ENCODE data around the gene SH3TC2.

Gene SH3TC2

DNA sequence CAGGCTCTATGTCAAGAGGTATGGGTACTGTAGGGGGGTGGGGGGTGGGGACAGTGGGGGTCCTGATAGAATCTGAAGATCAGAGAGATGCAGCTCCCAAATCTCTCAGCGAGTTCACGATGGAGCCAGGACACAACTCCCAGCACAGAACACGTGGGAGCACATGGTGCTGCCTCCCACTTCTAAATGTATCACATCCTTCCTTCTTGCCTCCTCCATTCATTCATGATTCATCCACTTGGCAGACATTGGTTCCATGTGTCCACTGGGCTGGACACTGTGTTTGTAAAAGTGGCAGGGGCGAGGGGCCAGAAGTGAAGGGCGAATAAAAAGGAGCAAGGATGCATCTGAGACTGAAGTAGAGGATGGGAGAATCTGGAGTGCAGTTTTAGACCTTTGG is 33.9 kb downstream of the SH3TC2 start:
- no peak for DNase-seq (ENCODE audit: low spot score)

DNA sequence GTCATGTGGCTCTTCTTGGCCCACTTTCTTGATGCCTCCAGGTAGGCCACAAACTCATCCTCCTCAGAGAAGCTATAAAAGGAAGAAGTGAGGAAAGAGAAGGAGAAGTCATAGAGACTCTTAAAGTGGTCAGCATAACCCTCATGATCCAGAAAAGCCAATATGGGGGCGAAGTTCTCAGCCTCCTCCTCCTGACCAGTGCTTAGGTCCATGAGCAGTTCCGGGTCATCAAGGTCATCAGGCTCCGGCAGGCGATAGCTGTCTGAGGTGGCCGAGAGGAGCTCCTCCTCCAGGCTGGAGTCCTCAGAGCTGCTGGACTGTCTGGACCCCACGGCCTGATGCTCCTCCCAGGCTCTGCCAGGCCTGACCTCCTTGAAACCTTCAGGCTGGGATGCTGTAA is 34.7 kb downstream of the SH3TC2 start:
- DNase-seq (ENCODE audit: low spot score): no peak

DNA sequence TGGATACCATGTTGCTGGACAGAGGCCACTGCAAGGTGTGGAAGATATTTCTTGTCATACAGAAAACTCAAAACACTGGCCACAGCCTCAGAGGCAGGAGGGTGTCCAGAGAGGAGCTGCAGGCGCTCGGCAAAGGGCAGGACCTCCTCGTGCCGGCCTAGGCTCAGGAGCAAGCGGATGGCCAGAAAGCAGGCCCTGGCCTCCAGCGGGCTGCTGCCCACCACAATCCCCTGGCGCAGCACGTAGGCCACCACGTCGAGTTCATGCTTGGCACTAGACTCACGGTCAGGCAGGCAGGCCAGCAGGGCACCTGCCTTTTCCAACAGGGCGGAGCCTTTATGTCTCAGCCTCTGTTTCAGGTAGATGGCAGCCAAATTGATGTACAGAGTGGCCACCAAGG is 35.2 kb downstream of the SH3TC2 start:
- no peak for DNase-seq (ENCODE audit: low spot score)

DNA sequence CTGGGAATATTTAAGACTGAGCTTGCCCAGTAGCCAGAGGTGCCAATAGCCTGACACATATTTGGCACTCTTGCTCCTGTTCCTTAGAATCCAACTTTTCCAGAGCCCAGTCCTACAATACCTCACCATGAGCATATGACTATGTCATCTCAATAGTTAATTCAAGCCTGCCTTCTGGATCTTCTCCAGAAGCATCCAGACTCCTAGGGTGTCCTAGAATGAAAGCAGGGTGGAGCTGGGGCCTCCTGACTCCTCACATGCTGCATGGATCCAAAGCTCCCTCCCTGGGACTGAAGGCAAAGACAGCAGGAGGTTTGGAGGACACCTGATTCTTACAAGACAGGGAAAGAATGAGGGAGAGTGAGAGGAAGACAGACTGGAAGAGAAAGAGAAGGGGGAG is 37.9 kb downstream of the SH3TC2 start:
- DNase-seq (ENCODE audit: low spot score): no peak

DNA sequence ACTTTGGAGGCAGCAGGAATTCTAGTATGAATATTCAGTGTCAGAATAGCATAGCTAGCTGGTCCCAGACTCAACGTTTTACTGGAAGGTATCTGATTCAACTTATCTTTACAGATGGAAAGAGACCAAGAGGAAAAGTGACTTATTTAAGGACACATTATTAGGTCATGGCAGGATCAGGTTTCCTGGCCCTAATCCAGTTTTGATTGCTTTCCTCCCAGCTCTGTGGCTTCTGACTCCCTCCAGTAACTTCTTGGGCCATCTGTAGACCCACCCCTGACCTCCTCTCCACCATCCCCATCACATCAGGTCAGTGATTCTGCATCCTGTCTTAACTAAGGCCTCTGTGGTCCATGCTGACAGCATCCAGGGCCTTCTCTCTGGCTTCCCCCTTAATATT is 38.4 kb downstream of the SH3TC2 start:
- DNase-seq (ENCODE audit: low spot score): no peak

DNA sequence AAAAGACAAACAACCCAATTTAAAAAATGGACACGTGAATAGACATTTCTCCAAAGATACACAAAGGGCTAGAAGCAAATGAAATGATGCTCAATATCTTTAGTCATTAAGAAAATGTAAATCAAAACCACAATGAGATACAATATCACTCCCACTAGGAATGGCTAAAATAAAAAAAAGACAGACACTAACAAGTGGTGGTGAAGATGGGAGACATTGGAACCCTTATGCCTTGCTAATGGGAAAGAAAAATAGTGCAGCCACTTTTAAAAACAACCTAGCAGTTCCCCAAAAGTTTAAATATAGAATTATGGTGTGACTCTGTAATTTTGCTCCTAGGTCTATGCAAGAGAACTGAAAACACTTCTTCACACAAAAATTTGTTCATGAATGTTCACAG is 40.7 kb downstream of the SH3TC2 start:
- no peak for DNase-seq (ENCODE audit: low spot score)

DNA sequence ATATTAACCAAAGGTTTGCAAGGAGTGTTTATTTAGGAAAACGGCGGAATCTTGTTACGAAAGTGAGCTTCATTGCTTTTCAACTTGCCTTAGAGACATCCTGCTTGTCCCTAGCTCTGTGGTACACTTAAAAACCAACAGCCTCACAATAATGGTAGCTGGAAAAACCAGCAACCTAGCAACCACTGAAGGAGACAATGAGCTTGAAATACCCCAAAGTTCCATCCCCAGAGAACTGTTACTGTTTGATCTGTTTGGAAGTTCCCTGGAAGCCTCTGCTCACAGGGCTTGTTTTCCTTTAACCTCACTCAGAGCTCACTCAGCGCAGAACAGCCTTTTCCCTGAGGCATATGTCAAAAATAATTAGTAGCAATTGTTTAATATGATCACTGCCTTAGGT is 43.2 kb downstream of the SH3TC2 start:
- no peak for DNase-seq (ENCODE audit: low spot score)

DNA sequence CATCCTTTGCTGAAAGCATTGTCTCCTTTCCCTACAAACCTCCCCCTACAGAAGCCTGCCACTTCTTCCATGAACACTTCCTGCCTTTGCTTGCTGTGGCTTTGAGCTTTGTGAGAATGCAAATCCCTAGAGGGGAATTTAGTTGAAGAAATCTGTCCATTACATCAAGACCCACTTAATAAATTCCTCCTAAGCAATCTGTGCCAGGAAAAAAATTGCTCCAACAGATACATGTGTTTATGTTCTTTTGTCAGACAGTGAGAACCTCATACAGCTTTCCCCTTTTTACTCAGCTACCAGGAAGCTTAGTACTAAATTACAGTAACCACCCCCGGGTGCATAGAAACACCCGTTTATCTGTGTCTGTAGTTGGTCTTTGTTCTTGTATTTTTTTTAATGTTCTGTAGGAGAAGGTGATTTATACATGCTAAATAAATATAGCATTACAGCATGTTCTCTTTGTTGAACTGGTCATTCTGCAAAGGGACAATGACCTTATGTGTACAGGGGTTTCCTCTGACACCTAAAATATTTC is 43.9 kb downstream of the SH3TC2 start:
- DNase-seq (ENCODE audit: low spot score): no peak

DNA sequence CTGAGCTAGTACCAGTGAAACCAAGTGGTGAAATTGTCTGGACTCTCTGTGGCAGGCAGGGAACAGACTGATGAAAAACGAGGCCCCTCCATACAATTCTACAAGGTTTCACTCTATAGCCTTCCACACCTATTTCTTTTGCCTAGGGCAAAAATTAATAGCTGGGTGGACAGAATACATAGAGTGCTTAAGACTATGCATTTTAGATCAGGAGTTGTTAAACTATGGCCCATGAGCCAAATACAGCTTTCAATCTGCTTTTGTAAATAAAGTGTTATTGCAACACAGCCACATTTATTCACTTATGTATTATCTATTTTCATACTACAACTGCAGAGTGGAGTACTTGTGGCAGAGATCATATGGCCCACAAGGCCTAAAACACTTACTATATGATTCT is 45.2 kb downstream of the SH3TC2 start:
- no peak for DNase-seq (ENCODE audit: low spot score)

DNA sequence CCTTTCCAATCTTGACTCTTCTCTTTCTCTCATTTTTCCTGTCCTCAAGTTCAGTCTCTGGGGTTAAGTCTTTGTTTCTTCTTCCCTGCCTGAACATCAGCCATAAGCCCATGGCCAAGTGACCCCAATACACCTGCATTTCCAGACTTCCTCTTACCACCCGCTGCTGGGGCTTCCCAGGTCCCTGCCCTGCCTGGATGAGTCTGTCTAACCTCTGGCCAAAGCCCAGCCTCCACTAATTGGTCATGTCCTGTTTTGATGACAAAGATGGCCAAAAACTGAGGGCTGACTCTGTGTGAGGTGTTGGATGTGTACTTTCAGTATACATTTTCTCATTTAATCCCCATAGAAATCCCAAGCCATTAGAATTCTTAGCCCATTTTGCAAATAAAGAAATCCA is 47.3 kb downstream of the SH3TC2 start:
- no peak for DNase-seq (ENCODE audit: low spot score)

DNA sequence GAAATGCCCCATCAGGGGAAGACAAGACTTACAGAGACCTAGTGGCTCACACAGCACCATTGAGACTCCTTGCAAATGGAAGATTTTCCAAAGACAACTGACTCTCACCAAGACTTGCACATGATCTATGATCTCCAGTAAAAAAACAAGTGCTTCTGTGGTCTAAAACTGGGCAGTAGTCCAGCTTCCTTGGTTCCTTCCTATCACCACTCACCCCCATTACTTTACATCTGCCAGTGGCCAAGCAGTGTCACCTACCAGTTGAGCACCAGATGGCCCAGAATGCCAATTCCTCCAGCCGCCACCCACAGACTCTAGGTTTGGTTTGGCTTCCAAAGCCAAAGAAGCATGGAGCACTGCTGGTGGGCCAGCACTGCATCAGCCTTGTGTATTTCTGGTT is 47.7 kb downstream of the SH3TC2 start:
- DNase-seq (ENCODE audit: low spot score): no peak

DNA sequence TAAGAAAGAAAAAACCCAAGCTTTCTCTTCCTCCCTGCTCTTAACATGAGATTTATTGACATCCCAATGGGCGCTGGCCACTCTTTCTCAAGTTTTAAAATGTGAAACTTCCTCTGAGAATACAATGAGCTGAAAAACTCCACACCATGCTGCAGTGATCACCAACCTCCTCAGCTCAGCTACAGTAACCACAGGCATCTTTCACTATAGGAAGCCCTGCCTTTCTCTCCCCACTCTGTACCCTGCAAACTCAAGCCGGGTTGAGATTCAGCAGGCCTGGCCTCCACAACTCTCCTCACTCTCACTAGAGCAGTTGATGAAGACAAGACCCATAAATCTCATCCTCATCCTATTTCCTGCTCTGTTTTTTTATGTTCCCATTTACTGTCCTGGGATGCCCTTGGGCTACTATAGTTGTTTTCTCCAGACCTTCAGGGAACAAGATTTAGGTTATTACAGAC is 48.3 kb downstream of the SH3TC2 start:
- DNase-seq (ENCODE audit: low spot score): no peak

DNA sequence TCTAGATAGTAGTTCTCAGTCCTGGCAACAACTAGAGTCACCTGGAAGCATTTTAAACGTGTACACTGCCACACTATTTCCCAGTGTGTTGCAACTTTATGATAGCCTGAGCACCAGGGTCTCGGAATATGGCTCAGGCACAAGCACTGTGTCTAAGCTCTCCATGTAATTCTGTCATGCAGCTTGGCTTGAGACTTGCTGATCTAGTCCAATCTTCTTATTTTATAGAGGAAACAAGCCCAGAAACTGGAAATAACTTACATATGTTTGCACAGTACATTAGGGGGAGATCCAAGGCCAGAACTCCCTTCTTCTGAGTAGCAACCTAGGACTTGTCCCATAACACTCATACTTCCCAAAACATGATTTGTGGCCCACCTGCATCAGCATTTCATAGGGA is 49.1 kb downstream of the SH3TC2 start:
- no peak for DNase-seq (ENCODE audit: low spot score)

DNA sequence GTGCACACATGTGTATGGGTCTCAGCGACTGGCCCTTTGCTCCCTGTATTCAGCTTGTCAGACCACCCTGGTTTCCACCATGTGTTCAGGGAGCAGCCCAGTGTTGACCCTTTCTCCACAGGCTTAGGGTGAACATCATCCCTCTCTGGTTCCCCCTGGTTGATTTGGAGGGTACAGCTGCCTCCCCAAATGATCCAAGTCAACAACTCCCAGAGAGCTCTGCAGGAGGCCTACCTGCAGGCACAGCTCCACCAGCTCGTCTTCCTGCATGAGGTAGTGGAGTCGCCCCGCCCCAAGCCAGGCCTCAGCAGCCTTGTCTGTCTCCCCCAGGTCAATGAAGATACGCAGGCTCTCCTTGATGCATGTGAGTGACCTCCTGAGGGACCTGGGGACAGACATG is 50.5 kb downstream of the SH3TC2 start:
- no peak for DNase-seq (ENCODE audit: low spot score)

DNA sequence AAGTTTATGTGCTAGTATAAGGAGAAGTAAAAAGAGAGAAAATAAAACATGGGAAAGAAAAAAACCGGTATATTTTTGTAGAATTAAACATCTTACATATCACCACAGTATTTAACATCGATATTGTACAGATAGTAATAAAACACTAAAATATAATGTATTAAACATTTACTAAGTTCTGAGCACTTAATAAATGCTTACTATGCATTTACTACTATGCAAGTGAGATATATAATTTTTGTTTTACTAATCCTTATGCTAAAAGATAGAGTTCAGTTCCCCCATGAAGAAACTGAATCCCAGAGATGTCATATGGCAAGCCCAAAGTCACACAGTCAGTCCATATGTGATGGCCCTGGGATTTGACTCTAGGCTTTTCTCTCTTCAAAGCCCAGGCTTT is 51.1 kb downstream of the SH3TC2 start:
- DNase-seq (ENCODE audit: low spot score): no peak

DNA sequence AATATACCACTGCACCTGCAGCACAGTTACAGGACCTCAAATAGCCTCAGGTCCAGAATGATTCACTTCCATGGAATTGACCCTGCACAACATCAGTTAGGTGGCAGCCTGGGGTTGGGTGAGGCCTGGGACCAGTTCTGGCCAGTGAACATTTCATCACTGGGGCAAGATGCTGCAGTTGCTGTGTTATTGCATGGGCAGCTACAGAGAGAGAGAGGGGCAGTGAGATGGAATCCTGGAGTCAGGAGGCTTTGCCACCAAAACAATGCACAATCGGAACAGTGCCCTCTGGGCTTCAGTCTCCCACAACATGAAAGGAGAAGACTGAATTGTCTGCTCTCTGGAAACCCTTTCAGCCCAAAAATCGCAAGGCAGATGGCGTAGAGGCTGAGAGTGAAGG is 51.8 kb downstream of the SH3TC2 start:
- no peak for DNase-seq (ENCODE audit: low spot score)

DNA sequence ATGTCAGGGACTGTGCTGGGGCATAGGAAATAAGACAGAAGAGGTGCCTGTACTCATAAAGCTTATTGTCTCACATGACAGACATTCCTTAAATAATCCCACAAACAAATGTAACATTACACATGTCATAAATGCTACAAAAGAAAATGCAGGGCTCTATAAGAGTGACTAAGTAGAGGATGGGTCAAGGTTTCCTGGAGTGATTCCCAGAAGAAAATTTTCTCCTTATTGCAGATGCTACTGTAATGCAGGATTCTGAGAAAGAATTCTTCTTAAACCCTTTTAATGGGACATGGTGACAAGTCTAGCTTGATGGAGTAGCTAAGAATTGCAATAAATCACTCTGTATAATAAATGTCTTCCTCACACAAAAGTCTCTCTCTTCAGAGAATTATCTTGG is 55.7 kb downstream of the SH3TC2 start:
- DNase-seq (ENCODE audit: low spot score): no peak

DNA sequence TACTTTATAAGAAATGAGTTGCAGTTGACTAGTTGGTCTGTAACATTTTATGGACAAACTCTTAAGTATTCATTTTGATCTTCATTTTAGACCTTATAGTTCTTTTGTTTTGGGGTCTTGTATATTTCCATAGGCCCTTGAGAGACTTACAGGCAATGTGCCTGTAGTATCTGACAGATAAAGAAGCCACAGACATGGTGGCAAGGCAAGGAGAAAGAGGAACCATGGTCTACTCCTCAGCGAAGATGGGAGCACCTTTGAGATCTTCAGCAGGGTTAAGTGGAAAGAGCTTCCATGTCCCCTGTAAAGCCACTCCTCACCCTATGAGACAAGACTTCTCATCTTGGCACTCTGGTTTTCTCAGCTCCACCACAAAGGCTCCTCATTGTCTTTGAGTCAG is 56.4 kb downstream of the SH3TC2 start:
- DNase-seq (ENCODE audit: low spot score): no peak

DNA sequence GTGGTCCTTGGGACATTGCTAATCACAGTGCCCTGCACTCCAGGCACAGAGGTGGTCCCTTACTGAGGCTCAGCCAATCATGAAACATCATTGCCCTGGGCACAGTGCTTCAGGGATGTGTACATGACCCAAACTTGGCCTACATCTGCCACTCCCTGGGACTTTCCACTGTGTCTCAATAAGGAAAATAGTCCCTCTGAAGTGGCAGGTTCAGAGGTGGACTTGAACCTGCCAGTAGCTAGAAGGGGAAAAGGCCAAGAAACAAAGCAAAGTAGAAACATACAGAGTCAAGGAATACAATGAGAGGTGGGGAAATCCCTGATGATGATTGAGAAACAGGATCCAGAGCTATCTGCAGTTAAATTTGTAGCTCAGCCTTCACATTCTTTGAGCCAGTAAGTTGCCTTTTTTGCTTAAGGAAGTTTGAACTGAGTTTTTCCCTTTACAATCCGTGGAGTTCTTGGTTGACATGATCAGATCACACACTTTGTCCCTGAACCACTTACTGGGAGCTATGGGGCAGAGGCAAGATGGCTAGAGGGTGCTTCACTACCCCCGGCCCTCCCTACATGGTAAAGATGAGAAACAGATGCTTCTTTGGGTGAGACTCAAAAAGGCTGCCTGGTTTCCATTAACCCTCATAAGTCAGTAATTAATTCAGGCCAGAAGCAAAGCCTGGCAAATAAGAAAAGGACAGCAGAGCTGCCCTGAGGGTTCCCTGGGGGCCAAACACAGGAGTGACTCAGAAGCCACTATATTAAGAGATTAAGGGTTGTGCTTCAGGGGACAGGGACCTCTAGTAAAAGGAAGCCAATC is 57.6 kb downstream of the SH3TC2 start:
- DNase-seq (ENCODE audit: low spot score): no peak

DNA sequence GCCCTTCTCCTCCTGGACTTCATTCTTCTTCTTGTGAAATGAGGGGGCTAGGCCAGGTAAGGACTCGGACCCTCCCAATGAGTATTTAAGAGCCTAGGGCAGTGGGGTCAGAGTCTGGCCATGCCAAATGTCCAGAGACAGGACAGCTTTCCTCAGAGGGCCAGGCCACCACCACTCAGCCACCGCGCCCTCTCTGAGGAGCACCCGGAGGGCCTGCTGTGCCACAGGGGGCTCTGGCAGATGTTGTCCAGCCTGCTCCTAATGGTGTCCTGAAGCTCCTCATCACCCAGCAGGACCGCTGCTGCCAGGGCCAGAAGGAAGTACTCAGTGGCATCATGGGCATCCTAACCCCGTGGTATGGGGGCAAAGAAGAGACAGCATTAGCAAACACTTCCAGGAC is 58.3 kb downstream of the SH3TC2 start:
- DNase-seq (ENCODE audit: low spot score): no peak

DNA sequence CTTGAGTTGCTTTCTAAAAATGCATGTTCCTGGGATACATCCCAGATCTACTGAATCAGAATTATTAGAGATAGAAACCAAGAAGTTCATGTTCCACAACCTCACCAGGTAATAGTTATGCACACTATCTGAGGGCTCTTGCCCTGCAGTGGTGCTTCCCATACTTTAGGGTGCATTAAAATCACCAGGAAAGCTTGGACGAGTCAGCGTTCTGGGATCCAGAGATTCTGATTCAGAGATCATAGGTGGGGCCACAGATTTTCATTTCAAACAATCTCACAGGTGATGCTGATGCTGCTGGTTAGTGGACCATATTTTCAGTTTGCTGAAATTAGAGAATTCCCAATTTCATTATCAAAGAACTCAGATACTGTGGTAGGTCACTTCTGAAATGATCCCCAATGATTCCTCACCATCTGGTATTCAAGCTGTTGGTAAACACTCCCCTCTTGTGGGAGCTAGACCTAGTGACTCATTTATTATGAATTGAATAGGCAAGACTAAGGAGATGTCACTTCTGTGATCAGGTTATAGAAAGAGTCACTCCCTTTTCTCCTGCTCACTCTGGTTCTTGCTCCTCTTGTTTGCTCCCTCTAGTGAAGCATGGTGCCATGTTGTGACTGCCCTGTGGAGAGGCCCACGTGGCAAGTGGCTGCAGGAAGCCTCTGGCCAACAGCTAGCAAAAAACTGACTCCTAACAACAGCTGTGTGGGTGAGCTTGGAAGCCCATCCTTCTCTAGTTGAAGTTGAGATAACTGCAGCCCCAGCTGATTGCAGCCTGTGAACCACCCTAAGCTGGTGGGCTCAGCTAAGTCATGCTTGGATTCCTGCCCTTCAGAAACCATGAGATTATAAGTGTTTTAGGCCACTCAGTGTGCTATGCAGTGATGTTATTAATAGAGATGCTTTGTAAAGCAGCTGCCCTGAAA is 59.8 kb downstream of the SH3TC2 start:
- no peak for DNase-seq (ENCODE audit: low spot score)

DNA sequence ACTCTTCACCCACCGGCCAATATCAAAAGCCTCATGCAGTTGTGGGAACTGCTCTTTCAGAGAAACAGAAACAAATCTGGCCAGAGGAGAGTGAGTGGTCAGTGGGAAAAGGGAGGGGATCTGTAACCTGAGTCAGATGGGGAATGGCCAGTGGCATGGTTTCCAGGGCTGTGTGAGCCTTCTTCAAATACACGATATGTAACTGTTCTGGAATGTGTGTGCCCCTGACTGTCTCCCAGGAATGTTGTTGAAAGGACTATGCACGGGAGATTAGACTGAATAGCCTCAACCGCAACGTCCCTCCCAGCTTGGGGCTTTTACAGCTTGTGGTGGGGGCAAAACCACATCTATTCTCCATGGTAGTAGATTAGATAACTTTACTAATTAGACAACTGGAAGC is 60.8 kb downstream of the SH3TC2 start:
- no peak for DNase-seq (ENCODE audit: low spot score)

DNA sequence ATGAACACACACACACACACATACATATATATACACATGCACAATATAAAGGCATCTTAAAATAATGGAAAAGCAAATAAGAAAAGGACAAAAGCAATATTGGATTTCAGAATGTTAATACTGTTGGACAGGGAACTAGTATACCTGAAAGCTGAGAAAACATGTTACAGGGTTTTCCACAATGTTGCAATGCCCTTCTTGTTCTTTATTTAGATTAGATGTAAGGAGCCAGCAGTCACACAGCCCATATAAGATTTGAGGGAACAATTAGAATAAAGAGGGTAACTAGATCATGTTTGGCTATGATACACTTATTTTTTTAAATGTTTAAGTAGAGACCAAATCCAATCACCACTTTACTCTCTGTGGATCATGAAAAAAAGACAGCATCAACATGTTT is 61.7 kb downstream of the SH3TC2 start:
- no peak for DNase-seq (ENCODE audit: low spot score)

Measured in CD4-positive, alpha-beta T cell treated with Interleukin-6 at 100 ng/mL for 8 hours (primary cell).